Renal cortical epithelial cell (primary cell): ENCODE data around the gene EHD4. TPM values are rescaled to one million over a fixed set of nuclear protein-coding genes. Genes with fewer than 3 reads are reported as not detected.
A peak's percentile ranks its signal among the peaks of the same experiment; 100 is the strongest.

Experiments
- DNase-seq: peaks from one replicate; pipeline ENCODE4 v3.0.0-alpha.2; 2011; ENCODE audit warnings: low read depth
- total RNA-seq: library from RNA; depleted of rRNA; stranded (reverse); fragments of >200 nt; gene quantifications from 2 replicates; pipeline ENCODE4 v1.2.3, GENCODE V29; 2014

The EHD4 gene
- total RNA-seq, 1 donor from 2014 or later, result 55.9 TPM

GRCh38 chr15:41936649-41937567, 35.4 kb downstream of the EHD4 start:
- DNase-seq, result no peak

- DNase-seq, result no peak
Measured at GRCh38 chr15:41936155-41936554, 36.2 kb downstream of the EHD4 start.

- DNase-seq, result no peak
Measured at GRCh38 chr15:41935566-41936020, 36.8 kb downstream of the EHD4 start.

- no peak for DNase-seq
Measured at GRCh38 chr15:41934843-41935242, 37.5 kb downstream of the EHD4 start.

GRCh38 chr15:41933771-41934170, 38.6 kb downstream of the EHD4 start:
- DNase-seq, result no peak

- DNase-seq, result no peak
Measured at GRCh38 chr15:41933326-41933725, 39.0 kb downstream of the EHD4 start.

- no peak for DNase-seq
Measured at GRCh38 chr15:41932511-41933289, 39.7 kb downstream of the EHD4 start.

- DNase-seq, result no peak
Measured at GRCh38 chr15:41932101-41932500, 40.3 kb downstream of the EHD4 start.

GRCh38 chr15:41930867-41931222, 41.5 kb downstream of the EHD4 start:
- no peak for DNase-seq

- peak; percentile 95 for DNase-seq
Measured at GRCh38 chr15:41930221-41930866, 42.0 kb downstream of the EHD4 start.

GRCh38 chr15:41928637-41929620, 43.4 kb downstream of the EHD4 start:
- DNase-seq, result no peak

GRCh38 chr15:41928100-41928499, 44.3 kb downstream of the EHD4 start:
- DNase-seq, result no peak

- DNase-seq, result no peak
Measured at GRCh38 chr15:41927536-41927935, 44.8 kb downstream of the EHD4 start.

- DNase-seq, result no peak
Measured at GRCh38 chr15:41926185-41927056, 45.9 kb downstream of the EHD4 start.

GRCh38 chr15:41925086-41925608, 47.2 kb downstream of the EHD4 start:
- no peak for DNase-seq

GRCh38 chr15:41923401-41923997, 48.9 kb downstream of the EHD4 start:
- no peak for DNase-seq

- DNase-seq, result peak; percentile 72
Measured at GRCh38 chr15:41922353-41922752, 50.0 kb downstream of the EHD4 start.

- DNase-seq, result no peak
Measured at GRCh38 chr15:41921639-41922038, 50.7 kb downstream of the EHD4 start.

GRCh38 chr15:41921167-41921566, 51.2 kb downstream of the EHD4 start:
- no peak for DNase-seq
